Lower leg skin (tissue), 4 donors: ENCODE results near the gene SMCO1. TPM values are rescaled to one million over a fixed set of nuclear protein-coding genes. Genes with fewer than 3 reads are reported as not detected.

Experiments used
- DNase-seq, 2 donors: peaks; one replicate each; pipeline ENCODE4 v3.0.0-alpha.2; 2019; ENCODE audit warnings: low spot score in 2 of 2
- H3K4me3 ChIP-seq: fragments of 200-600 bp; sonication (generic); 2 replicates; pipeline ENCODE4 v1.5.1; 2017; ENCODE audit warnings: mild to moderate bottlenecking, low read depth; ENCODE audit not compliant: poor library complexity, severe bottlenecking
- POLR2A ChIP-seq, 2 donors: fragments of 450-650 bp; IDR thresholded peaks; one replicate each; pipeline ENCODE4 v1.6.1; 2016 to 2017; ENCODE audit warnings: antibody characterized with exemption in 2 of 2, mild to moderate bottlenecking in 1 of 2, moderate library complexity in 1 of 2
- WGBS, 2 donors: methylation state at CpG; one replicate each; pipeline ENCODE4 v1.1.5; 2018; 5-methylcytosine and 5-hydroxymethylcytosine counted together
- intact Hi-C: fragments of 100-400 bp; cut with DNase I; formaldehyde crosslinking; loops from one replicate; pipeline ENCODE4 v1.15.0; 2023; ENCODE audit warnings: low total_unique reads
- total RNA-seq, 4 donors: library from RNA; depleted of rRNA; stranded (reverse); fragments of >200 nt; gene quantifications; one replicate each; pipeline ENCODE4 v1.1.0, GENCODE V29; 2016
- TF ChIP-seq, protein P1 (sequence below), 3 donors: fragments of 450-650 bp; IDR thresholded peaks; one replicate each; pipeline ENCODE4 v1.5.1; 2016; ENCODE audit warnings: antibody characterized with exemption in 3 of 3, mild to moderate bottlenecking in 3 of 3, moderate library complexity in 2 of 3

Gene SMCO1
- total RNA-seq, 4 donors from 2014 or later = 0.25 TPM; not detected in 3

DNA sequence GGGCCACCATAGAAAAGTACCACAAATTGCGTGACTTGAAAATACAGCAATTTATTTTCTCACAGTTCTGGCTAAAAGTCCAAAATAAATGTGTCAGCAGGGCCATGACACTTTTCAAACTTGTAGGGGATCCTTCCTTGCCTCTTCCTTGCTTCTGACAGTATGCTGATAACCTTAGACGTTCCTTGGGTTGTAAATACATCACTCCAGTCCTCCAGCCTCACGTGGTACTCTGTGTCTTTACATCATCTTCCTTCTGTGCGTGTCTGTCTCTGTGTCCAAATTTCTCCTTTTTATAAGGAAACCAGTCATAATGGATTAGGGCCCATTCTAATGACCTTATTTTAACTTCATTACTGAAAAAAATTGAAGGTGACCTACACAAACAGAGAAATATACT, 19.0 kb downstream of the SMCO1 start:
- 82 to 88% methylated on average over 4 of the region's 4 CpGs for WGBS, 2 donors
- no peak overlapping the region for H3K4me3 ChIP-seq
- intact Hi-C loops = no loop called here
- DNase-seq = no peak
- TF ChIP-seq POLR2A (IDR thresholded peaks at IDR 0.05) = no peak
- TF ChIP-seq, protein P1, sequence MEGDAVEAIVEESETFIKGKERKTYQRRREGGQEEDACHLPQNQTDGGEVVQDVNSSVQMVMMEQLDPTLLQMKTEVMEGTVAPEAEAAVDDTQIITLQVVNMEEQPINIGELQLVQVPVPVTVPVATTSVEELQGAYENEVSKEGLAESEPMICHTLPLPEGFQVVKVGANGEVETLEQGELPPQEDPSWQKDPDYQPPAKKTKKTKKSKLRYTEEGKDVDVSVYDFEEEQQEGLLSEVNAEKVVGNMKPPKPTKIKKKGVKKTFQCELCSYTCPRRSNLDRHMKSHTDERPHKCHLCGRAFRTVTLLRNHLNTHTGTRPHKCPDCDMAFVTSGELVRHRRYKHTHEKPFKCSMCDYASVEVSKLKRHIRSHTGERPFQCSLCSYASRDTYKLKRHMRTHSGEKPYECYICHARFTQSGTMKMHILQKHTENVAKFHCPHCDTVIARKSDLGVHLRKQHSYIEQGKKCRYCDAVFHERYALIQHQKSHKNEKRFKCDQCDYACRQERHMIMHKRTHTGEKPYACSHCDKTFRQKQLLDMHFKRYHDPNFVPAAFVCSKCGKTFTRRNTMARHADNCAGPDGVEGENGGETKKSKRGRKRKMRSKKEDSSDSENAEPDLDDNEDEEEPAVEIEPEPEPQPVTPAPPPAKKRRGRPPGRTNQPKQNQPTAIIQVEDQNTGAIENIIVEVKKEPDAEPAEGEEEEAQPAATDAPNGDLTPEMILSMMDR (IDR thresholded peaks at IDR 0.05) = no peak

DNA sequence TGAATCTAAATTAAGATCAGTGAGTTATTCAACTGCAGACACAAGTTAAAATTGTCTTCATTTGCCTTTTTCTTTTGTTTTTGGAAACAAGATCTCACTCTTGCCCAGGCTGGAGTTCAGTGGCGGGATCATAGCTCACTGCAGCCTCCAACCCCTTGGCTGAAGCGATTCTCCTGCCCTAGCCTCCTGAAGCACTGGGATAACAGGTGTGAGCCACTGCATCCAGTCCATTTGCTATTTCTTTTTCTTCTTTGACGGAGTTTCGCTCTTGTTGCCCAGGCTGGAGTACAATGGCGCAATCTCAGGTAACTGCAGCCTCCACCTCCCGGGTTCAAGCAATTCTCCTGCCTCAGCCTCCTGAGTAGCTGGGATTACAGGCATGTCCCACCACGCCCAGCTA, 21.9 kb downstream of the SMCO1 start:
- DNase-seq = no peak
- TF ChIP-seq, protein P1 (IDR thresholded peaks at IDR 0.05) = no peak
- no peak for TF ChIP-seq POLR2A (IDR thresholded peaks at IDR 0.05)
- H3K4me3 ChIP-seq = no peak overlapping the region
- intact Hi-C loops = no loop called here
- 97 to 99% methylated on average over 7 of the region's 7 CpGs for WGBS, 2 donors

DNA sequence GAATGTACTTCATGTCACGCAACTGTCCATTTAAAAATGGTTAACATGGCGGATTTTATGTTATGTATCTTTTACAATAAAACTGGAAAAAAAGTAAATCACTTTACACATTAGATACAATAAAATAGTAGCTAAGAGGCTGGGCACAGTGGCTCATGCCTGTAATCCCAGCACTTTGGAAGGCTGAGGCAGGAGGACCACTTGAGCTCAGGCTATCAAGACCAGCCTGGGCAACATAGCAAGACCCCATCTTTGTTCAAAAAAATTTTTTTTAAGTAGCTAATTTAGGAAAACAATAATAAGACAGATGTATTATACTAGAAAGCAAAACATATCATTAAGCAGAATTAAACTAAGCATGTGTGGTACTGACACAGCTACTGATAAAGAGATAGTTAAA, 23.1 kb downstream of the SMCO1 start:
- intact Hi-C loops = no loop called here
- WGBS, 2 donors = 95 to 96% methylated on average over 2 of the region's 2 CpGs
- no peak for DNase-seq
- TF ChIP-seq, protein P1 (IDR thresholded peaks at IDR 0.05) = no peak
- TF ChIP-seq POLR2A (IDR thresholded peaks at IDR 0.05) = no peak
- no peak overlapping the region for H3K4me3 ChIP-seq

DNA sequence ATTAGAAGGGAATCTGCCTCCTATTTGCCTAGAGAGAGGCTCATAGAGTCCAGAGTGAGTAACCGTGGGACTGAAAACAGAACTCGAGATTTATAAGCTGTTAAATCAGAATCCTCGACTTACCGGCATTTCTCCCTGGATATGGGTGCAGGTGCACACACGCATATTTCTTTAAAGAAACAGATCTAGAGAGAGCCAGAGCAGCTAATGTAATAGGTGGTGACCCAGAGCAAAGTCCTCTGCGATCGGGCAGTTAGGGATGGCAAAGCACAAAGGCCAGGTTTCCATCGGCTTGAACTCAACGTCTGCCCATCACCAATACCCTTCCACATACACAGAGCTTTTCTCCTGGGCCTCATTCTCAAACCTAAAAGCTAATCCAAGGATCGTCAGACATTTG, 25.4 kb downstream of the SMCO1 start:
- H3K4me3 ChIP-seq = no peak overlapping the region
- WGBS, 2 donors = 92 to 94% methylated on average over 10 of the region's 10 CpGs
- DNase-seq = peak in 1 of 2 donors; percentile 20
- intact Hi-C loops = no loop called here
- TF ChIP-seq, protein P1 (IDR thresholded peaks at IDR 0.05) = no peak
- TF ChIP-seq POLR2A (IDR thresholded peaks at IDR 0.05) = no peak

DNA sequence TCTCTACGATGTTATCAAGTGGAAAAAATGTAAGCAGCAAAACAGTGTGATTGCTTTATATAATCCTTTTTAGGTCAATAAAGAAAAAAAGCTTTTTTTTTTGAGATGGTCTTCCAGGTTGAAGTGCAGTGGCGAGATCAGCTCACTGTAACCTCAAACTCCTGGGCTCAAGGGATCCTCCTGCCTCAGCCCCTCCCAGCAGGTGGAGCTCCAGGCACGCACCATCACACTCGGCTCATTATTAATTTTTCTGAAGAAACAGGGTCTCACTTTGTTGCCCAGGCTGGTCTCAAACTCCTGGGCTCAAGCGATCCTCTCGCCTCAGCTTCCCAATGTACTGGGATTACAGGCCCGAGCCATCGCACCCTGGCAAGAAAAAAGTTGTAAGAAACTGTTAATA, 28.9 kb downstream of the SMCO1 start:
- no peak for DNase-seq
- H3K4me3 ChIP-seq = no peak overlapping the region
- TF ChIP-seq, protein P1 (IDR thresholded peaks at IDR 0.05) = no peak
- no peak for TF ChIP-seq POLR2A (IDR thresholded peaks at IDR 0.05)
- intact Hi-C loops = no loop called here
- 80 to 88% methylated on average over 8 of the region's 8 CpGs for WGBS, 2 donors

DNA sequence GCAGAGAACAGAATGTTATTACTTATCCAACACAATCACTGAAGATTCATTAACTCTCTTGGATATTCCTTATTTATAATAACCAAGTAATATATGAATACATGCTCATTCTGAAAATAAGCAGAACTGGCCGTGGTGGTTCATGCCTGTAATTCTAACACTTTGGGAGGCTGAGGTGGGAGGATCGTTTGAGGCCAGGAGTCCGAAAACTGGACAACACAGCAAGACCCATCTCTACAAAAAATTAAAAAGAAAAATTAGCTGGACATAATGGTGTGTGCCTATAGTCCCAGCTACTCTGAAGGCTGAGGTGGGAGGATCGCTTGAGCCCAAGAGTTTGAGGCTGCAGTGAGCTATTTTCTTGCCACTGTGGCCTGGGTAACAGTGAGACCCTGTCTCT, 37.5 kb downstream of the SMCO1 start:
- no peak overlapping the region for H3K4me3 ChIP-seq
- DNase-seq = no peak
- WGBS, 2 donors = 96 to 99% methylated on average over 4 of the region's 4 CpGs
- intact Hi-C loops = no loop called here
- no peak for TF ChIP-seq POLR2A (IDR thresholded peaks at IDR 0.05)
